Stomach smooth muscle (tissue), 2 donors: ENCODE measurements around the gene PRR14L.

ENCODE experiments used
- H3K27ac ChIP-seq: one replicate; pipeline ENCODE4 v1.7.0; 2013; ENCODE audit warnings: mild to moderate bottlenecking, low read length, inconsistent platforms
- H3K27me3 ChIP-seq, 2 donors: one replicate each; pipeline ENCODE4 v1.7.0; 2013; ENCODE audit warnings: low read length in 2 of 2; ENCODE audit not compliant: insufficient read depth in 2 of 2, control insufficient read depth in 1 of 2
- H3K36me3 ChIP-seq, 2 donors: one replicate each; pipeline ENCODE4 v1.7.0; 2013; ENCODE audit warnings: low read length in 2 of 2; ENCODE audit not compliant: control insufficient read depth in 2 of 2, insufficient read depth in 2 of 2
- H3K4me1 ChIP-seq: one replicate; pipeline ENCODE4 v1.7.0; 2013; ENCODE audit warnings: low read length; ENCODE audit not compliant: control insufficient read depth, insufficient read depth
- H3K4me3 ChIP-seq, 2 donors: one replicate each; pipeline ENCODE4 v1.7.0; 2013; ENCODE audit warnings: low read length in 2 of 2
- H3K9ac ChIP-seq, 2 donors: one replicate each; pipeline ENCODE4 v1.7.0; 2013; ENCODE audit warnings: low read length in 2 of 2, mild to moderate bottlenecking in 1 of 2
- H3K9me3 ChIP-seq, 2 donors: one replicate each; pipeline ENCODE4 v1.7.0; 2013; ENCODE audit warnings: low read length in 2 of 2; ENCODE audit not compliant: control insufficient read depth in 2 of 2
- donor health status: healthy.
- donor health status: Pancreatic carcinoma.

Gene PRR14L

GRCh38 chr22:31739795-31740201 is 10.1 kb downstream of the PRR14L start:
- H3K27ac ChIP-seq = no peak overlapping the region
- no peaks in the 10 kb centered on the region for H3K27me3 ChIP-seq
- peaks cover 0 to 5% of the 10 kb centered on the region in 2 donors for H3K36me3 ChIP-seq
- H3K4me1 ChIP-seq = peaks cover 7% of the 10 kb centered on the region
- no peaks in the 10 kb centered on the region for H3K9me3 ChIP-seq
- no peak overlapping the region for H3K4me3 ChIP-seq
- no peak overlapping the region for H3K9ac ChIP-seq

GRCh38 chr22:31738566-31738965 is 11.4 kb downstream of the PRR14L start:
- Histone ChIP-seq H3K9ac (no peak overlapping the region), H3K4me3 (no peak overlapping the region), H3K27me3 (no peaks in the 10 kb centered on the region), H3K27ac (no peak overlapping the region), H3K9me3 (no peaks in the 10 kb centered on the region), H3K4me1 (peaks cover 7% of the 10 kb centered on the region), H3K36me3 (peaks cover 0 to 5% of the 10 kb centered on the region in 2 donors)

GRCh38 chr22:31737932-31738331 is 12.0 kb downstream of the PRR14L start:
- Histone ChIP-seq H3K27me3 (no peaks in the 10 kb centered on the region), H3K9me3 (no peaks in the 10 kb centered on the region), H3K4me1 (peaks cover 7% of the 10 kb centered on the region), H3K27ac (no peak overlapping the region), H3K36me3 (peaks cover 0 to 5% of the 10 kb centered on the region in 2 donors), H3K9ac (no peak overlapping the region), H3K4me3 (no peak overlapping the region)

GRCh38 chr22:31736458-31736857 is 13.5 kb downstream of the PRR14L start:
- Histone ChIP-seq H3K27me3 (no peaks in the 10 kb centered on the region), H3K27ac (no peak overlapping the region), H3K9ac (no peak overlapping the region), H3K4me3 (no peak overlapping the region), H3K9me3 (no peaks in the 10 kb centered on the region), H3K4me1 (peaks cover 7% of the 10 kb centered on the region), H3K36me3 (peaks cover 0 to 3% of the 10 kb centered on the region in 2 donors)

GRCh38 chr22:31734512-31734911 is 15.4 kb downstream of the PRR14L start:
- Histone ChIP-seq H3K27me3 (no peaks in the 10 kb centered on the region), H3K4me3 (no peak overlapping the region)

GRCh38 chr22:31733580-31734079 is 16.3 kb downstream of the PRR14L start:
- no peaks in the 10 kb centered on the region for H3K27me3 ChIP-seq
- H3K36me3 ChIP-seq = peaks cover 0 to 3% of the 10 kb centered on the region in 2 donors
- H3K9ac ChIP-seq = no peak overlapping the region
- H3K27ac ChIP-seq = no peak overlapping the region
- peaks cover 4% of the 10 kb centered on the region for H3K4me1 ChIP-seq
- no peaks in the 10 kb centered on the region for H3K9me3 ChIP-seq
- H3K4me3 ChIP-seq = no peak overlapping the region

More at GRCh38 chr22:31734512-31734911, 15.4 kb downstream of the PRR14L start:
- Histone ChIP-seq H3K36me3 (peaks cover 0 to 3% of the 10 kb centered on the region in 2 donors), H3K27ac (no peak overlapping the region), H3K4me1 (peaks cover 7% of the 10 kb centered on the region), H3K9ac (no peak overlapping the region), H3K9me3 (no peaks in the 10 kb centered on the region)

GRCh38 chr22:31732089-31732829 is 17.7 kb downstream of the PRR14L start:
- Histone ChIP-seq H3K4me3 (no peak overlapping the region), H3K27ac (no peak overlapping the region), H3K36me3 (no peaks in the 10 kb centered on the region), H3K4me1 (no peaks in the 10 kb centered on the region), H3K9me3 (no peaks in the 10 kb centered on the region), H3K9ac (no peak overlapping the region), H3K27me3 (no peaks in the 10 kb centered on the region)

- Histone ChIP-seq H3K9ac (no peak overlapping the region), H3K4me3 (no peak overlapping the region), H3K4me1 (peaks cover 5% of the 10 kb centered on the region), H3K36me3 (no peaks in the 10 kb centered on the region), H3K9me3 (no peaks in the 10 kb centered on the region), H3K27ac (no peak overlapping the region), H3K27me3 (no peaks in the 10 kb centered on the region)
Observed at GRCh38 chr22:31730344-31730711, 19.6 kb downstream of the PRR14L start.

GRCh38 chr22:31728857-31729256 is 21.1 kb downstream of the PRR14L start:
- H3K4me3 ChIP-seq = no peak overlapping the region
- peaks cover 5% of the 10 kb centered on the region for H3K4me1 ChIP-seq
- no peaks in the 10 kb centered on the region for H3K27me3 ChIP-seq
- H3K36me3 ChIP-seq = peaks cover 3 to 7% of the 10 kb centered on the region in 2 donors
- no peaks in the 10 kb centered on the region for H3K9me3 ChIP-seq
- no peak overlapping the region for H3K9ac ChIP-seq
- H3K27ac ChIP-seq = no peak overlapping the region

- H3K4me1 ChIP-seq = peaks cover 5% of the 10 kb centered on the region
- H3K9ac ChIP-seq = no peak overlapping the region
- no peaks in the 10 kb centered on the region for H3K27me3 ChIP-seq
- H3K9me3 ChIP-seq = no peaks in the 10 kb centered on the region
- H3K27ac ChIP-seq = no peak overlapping the region
- H3K36me3 ChIP-seq = peaks cover 13 to 20% of the 10 kb centered on the region in 2 donors
- no peak overlapping the region for H3K4me3 ChIP-seq
Observed at GRCh38 chr22:31726692-31727091, 23.2 kb downstream of the PRR14L start.

GRCh38 chr22:31723723-31724122 is 26.2 kb downstream of the PRR14L start:
- H3K4me1 ChIP-seq = peaks cover 5% of the 10 kb centered on the region
- no peaks in the 10 kb centered on the region for H3K9me3 ChIP-seq
- H3K9ac ChIP-seq = no peak overlapping the region
- no peak overlapping the region for H3K27ac ChIP-seq
- no peak overlapping the region for H3K4me3 ChIP-seq
- H3K27me3 ChIP-seq = no peaks in the 10 kb centered on the region
- H3K36me3 ChIP-seq = peaks cover 15 to 20% of the 10 kb centered on the region in 2 donors
